Breast epithelium (tissue), 4 donors: ENCODE results near the gene MRPL44. TPM values are rescaled to one million over a fixed set of nuclear protein-coding genes. Genes with fewer than 3 reads are reported as not detected.
A peak's percentile ranks its signal among the peaks of the same experiment; 100 is the strongest.

Experiments used
- DNase-seq, 2 donors: peaks; one replicate each; pipeline ENCODE4 v3.0.0-alpha.2; 2019; ENCODE audit warnings: low spot score in 2 of 2
- H3K27ac ChIP-seq, 2 donors: fragments of 200-600 bp; sonication (generic) in 1 of 2; one replicate each; pipeline ENCODE4 v1.5.1; 2016 to 2019; ENCODE audit warnings: mild to moderate bottlenecking in 1 of 2
- H3K27me3 ChIP-seq, 2 donors: fragments of 200-600 bp; sonication (generic) in 1 of 2; one replicate each; pipeline versions ENCODE4 v1.5.1 to v1.6.0; 2017 to 2019; ENCODE audit warnings: control low read depth in 1 of 2, mild to moderate bottlenecking in 1 of 2
- H3K36me3 ChIP-seq: fragments of 200-600 bp; one replicate; pipeline ENCODE4 v1.5.1; 2019
- H3K4me1 ChIP-seq, 2 donors: fragments of 200-600 bp; sonication (generic); one replicate each; pipeline ENCODE4 v1.5.1; 2016 to 2019; ENCODE audit warnings: control low read depth in 1 of 2
- H3K4me3 ChIP-seq, 3 donors: fragments of 200-600 bp; sonication (generic); 1 replicate in 2 of 3; 2 replicates in 1 of 3; pipeline ENCODE4 v1.5.1; 2016 to 2019; ENCODE audit warnings: mild to moderate bottlenecking in 3 of 3, moderate library complexity in 2 of 3
- H3K9me3 ChIP-seq, 2 donors: fragments of 200-600 bp; sonication (generic) in 1 of 2; one replicate each; pipeline ENCODE4 v1.5.1; 2016 to 2019; ENCODE audit warnings: control low read depth in 1 of 2
- POLR2A ChIP-seq: fragments of 450-650 bp; IDR thresholded peaks from one replicate; pipeline ENCODE4 v1.6.1; 2016; ENCODE audit warnings: antibody characterized with exemption, mild to moderate bottlenecking, moderate library complexity
- POLR2AphosphoS5 ChIP-seq, 3 donors: sonication (generic); formaldehyde crosslinking; IDR thresholded peaks; one replicate each; pipeline ENCODE4 v1.6.1; 2017; ENCODE audit warnings: antibody characterized with exemption in 3 of 3
- intact Hi-C: fragments of 100-400 bp; cut with DNase I; formaldehyde crosslinking; loops from one replicate; pipeline ENCODE4 v1.15.1; 2023; ENCODE audit warnings: low total_unique reads
- total RNA-seq, 3 donors: library from RNA; depleted of rRNA; stranded (reverse); fragments of >200 nt; gene quantifications; one replicate each; pipeline ENCODE4 v1.1.0, GENCODE V29; 2016
- TF ChIP-seq, protein P1 (sequence below), 3 donors: fragments of 450-650 bp; IDR thresholded peaks; one replicate each; pipeline ENCODE4 v1.5.1; 2016 to 2017; ENCODE audit warnings: antibody characterized with exemption in 3 of 3, mild to moderate bottlenecking in 3 of 3, moderate library complexity in 3 of 3

MRPL44 gene
- total RNA-seq, 3 donors from 2014 or later, result 22.4 to 27.4 (median 24.3) TPM

- Histone ChIP-seq H3K27ac (no peak overlapping the region), H3K9me3 (no peaks in the 10 kb centered on the region), H3K4me3 (no peak overlapping the region), H3K4me1 (peaks cover 0 to 4% of the 10 kb centered on the region in 2 donors), H3K36me3 (no peaks in the 10 kb centered on the region), H3K27me3 (no peaks in the 10 kb centered on the region)
- no peak for DNase-seq
- TF ChIP-seq POLR2A (no peak), POLR2AphosphoS5 (IDR thresholded peaks at IDR 0.05) (no peak)
- TF ChIP-seq, protein P1, sequence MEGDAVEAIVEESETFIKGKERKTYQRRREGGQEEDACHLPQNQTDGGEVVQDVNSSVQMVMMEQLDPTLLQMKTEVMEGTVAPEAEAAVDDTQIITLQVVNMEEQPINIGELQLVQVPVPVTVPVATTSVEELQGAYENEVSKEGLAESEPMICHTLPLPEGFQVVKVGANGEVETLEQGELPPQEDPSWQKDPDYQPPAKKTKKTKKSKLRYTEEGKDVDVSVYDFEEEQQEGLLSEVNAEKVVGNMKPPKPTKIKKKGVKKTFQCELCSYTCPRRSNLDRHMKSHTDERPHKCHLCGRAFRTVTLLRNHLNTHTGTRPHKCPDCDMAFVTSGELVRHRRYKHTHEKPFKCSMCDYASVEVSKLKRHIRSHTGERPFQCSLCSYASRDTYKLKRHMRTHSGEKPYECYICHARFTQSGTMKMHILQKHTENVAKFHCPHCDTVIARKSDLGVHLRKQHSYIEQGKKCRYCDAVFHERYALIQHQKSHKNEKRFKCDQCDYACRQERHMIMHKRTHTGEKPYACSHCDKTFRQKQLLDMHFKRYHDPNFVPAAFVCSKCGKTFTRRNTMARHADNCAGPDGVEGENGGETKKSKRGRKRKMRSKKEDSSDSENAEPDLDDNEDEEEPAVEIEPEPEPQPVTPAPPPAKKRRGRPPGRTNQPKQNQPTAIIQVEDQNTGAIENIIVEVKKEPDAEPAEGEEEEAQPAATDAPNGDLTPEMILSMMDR (IDR thresholded peaks at IDR 0.05), result no peak
- intact Hi-C loops, result no loop called here
Observed at GRCh38 chr2:223949241-223949840, 7.9 kb upstream of the MRPL44 start.

GRCh38 chr2:223950448-223951347, 6.6 kb upstream of the MRPL44 start:
- Histone ChIP-seq H3K4me3 (no peak overlapping the region), H3K27ac (no peak overlapping the region), H3K36me3 (no peaks in the 10 kb centered on the region), H3K9me3 (no peaks in the 10 kb centered on the region), H3K27me3 (no peaks in the 10 kb centered on the region), H3K4me1 (no peaks in the 10 kb centered on the region)
- no peak for DNase-seq
- TF ChIP-seq POLR2AphosphoS5 (IDR thresholded peaks at IDR 0.05), result no peak
- no peak for TF ChIP-seq POLR2A
- TF ChIP-seq, protein P1 (IDR thresholded peaks at IDR 0.05), result no peak
- intact Hi-C loops, result no loop called here

- Histone ChIP-seq H3K4me3 (no peak overlapping the region), H3K27ac (no peak overlapping the region), H3K36me3 (no peaks in the 10 kb centered on the region), H3K4me1 (no peaks in the 10 kb centered on the region), H3K9me3 (no peaks in the 10 kb centered on the region), H3K27me3 (no peaks in the 10 kb centered on the region)
- TF ChIP-seq POLR2A (no peak), POLR2AphosphoS5 (IDR thresholded peaks at IDR 0.05) (no peak)
- TF ChIP-seq, protein P1 (IDR thresholded peaks at IDR 0.05), result no peak
- intact Hi-C loops, result no loop called here
- no peak for DNase-seq
Observed at GRCh38 chr2:223952280-223952968, 4.8 kb upstream of the MRPL44 start.

GRCh38 chr2:223954401-223954800, 2.9 kb upstream of the MRPL44 start:
- no peaks in the 10 kb centered on the region for H3K4me1 ChIP-seq
- no peak overlapping the region for H3K27ac ChIP-seq
- no peak for DNase-seq
- no peak overlapping the region for H3K4me3 ChIP-seq
- no peak for TF ChIP-seq POLR2A
- TF ChIP-seq POLR2AphosphoS5 (IDR thresholded peaks at IDR 0.05), result no peak
- TF ChIP-seq, protein P1 (IDR thresholded peaks at IDR 0.05), result no peak
- no peaks in the 10 kb centered on the region for H3K9me3 ChIP-seq
- H3K36me3 ChIP-seq, result no peaks in the 10 kb centered on the region
- intact Hi-C loops, result no loop called here
- H3K27me3 ChIP-seq, result no peaks in the 10 kb centered on the region

DNA sequence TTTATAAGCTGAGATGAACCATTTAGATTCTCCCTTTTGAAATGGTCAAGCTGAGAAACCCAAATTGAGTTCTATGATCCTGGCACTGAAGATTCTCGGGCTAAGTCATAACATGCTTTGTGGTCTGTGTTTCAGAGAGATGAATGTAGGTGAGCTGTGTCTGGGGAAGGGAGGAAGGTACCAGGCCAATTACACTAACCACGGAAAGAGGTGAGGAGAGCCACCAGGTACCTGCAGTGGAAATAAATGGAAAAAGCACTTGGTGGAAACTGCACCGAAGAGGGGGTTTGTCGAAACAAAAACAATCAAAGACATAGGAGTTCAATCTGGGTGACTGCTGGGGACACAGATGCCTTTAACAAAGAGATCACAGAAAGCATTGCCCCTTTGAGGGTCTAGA, 963 bp upstream of the MRPL44 start:
- no peaks in the 10 kb centered on the region for H3K36me3 ChIP-seq
- intact Hi-C loops, result no loop called here
- peak overlapping the region; percentile 77 to 89 for H3K27ac ChIP-seq
- no peak for TF ChIP-seq POLR2A
- TF ChIP-seq POLR2AphosphoS5 (IDR thresholded peaks at IDR 0.05), result no peak
- TF ChIP-seq, protein P1 (IDR thresholded peaks at IDR 0.05), result no peak
- H3K4me3 ChIP-seq, result peak overlapping the region in 2 of 3 donors; percentile 74 to 75
- DNase-seq, result no peak
- peaks cover 0 to 11% of the 10 kb centered on the region in 2 donors for H3K4me1 ChIP-seq
- H3K27me3 ChIP-seq, result no peaks in the 10 kb centered on the region
- H3K9me3 ChIP-seq, result no peaks in the 10 kb centered on the region
